HG03175 (cell line): Measurements from ENCODE around the gene KLRB1.
"Not testable (repeated sequence)": the region's sequence is repeated elsewhere in the genome, so short reads cannot be mapped to it uniquely, and the experiment has no call there.

Experiments used
- ATAC-seq: cut with Tn5 transposase; IDR thresholded peaks from one replicate; pipeline ENCODE4 v1.9.1; 2021; ENCODE audit warnings: mild to moderate bottlenecking, moderate library complexity; ENCODE audit not compliant: unreplicated experiment

The KLRB1 gene

GRCh38 chr12:9625019-9625418 is 17.3 kb upstream of the KLRB1 start:
- no peak for ATAC-seq

DNA sequence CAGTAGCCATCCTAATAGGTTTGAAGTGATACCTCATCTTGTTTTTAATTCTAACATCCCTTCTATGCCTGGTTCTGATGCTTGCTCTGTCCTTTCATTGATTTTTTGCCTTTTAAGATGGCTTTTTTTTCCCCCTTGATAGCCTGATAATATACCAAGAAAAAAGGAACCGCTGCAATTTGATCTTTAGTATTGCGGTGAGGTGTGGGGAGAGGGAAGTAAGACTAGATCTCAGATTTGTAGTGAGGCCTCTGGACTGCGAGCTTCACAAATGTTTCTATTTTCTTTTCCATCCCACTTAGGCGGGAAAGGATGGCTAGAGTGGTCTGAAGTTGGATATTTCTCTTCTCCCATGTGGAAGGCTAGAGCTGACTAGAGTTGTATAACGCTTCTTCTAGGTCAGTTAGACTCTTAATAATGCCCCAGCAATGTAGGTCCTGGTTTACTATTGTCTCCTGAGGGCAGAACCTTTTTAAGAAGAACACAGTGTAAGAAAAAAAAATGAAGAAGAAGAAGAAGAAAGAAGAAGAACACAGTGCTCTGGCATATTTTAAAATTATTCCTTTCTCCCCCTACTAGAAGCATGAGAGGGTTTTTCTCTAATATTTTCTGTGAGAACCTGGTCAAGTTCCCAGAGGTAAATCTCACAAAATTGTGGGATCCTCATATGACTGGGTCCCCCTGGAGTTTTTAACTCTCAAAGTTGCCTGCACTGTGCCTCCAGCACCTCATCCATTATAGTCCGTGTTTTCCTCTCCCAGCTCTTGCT is 11.9 kb upstream of the KLRB1 start:
- no peak for ATAC-seq

- not testable (repeated sequence) for ATAC-seq
Observed at GRCh38 chr12:9618906-9619305, 11.2 kb upstream of the KLRB1 start.

GRCh38 chr12:9617124-9617523 is 9.4 kb upstream of the KLRB1 start:
- no peak for ATAC-seq

- peak; percentile 85 for ATAC-seq
Observed at GRCh38 chr12:9615420-9616136, 7.9 kb upstream of the KLRB1 start.

DNA sequence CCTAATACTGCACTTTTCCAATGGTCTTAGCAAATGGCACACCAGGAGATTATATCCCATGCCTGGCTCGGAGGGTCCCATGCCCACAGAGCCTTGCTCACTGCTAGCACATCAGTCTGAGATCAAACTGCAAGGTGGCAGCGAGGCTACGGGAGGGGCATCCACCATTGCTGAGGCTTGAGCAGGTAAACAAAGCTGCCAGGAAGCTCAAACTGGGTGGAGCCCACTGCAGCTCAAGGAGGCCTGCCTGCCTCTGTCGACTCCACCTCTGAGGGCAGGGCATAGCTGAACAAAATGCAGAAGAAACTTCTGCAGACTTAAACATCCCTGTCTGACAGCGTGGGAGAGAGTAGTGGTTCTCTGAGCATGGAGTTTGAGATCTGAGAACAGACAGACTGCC is 2.9 kb upstream of the KLRB1 start:
- ATAC-seq, result not testable (repeated sequence)

DNA sequence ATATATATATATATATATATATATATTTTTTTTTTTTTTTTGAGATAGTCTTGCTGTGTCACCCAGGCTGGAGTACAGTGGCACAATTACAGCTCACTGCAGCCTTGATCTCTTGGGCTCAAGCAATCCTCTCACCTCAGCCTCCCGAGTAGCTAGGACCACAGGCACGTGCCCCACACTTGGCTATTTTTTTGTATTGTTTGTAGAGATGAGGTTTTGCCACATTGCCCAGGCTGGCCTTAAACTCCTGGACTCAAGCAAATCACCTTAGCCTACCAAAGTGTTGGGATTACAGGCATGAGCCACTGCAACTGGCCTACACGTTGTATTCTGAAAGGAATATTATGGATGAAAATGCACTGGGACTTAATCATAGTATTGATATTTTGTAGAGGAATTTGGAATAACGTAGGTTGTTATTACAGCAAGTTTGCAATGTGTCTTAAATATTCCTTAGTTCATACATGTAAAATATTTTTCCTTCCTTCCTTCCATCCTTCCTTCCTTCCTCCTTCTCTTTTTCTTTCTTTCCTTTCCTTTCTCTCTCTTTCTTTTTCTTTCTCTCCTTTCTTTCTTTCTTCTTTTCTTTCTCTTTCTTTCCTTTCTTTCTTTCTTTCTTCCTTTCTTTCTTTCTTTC is 862 bp downstream of the KLRB1 start:
- ATAC-seq, result no peak

- no peak for ATAC-seq
Observed at GRCh38 chr12:9606247-9606646, 1.5 kb downstream of the KLRB1 start.

GRCh38 chr12:9605483-9605882 is 2.2 kb downstream of the KLRB1 start:
- no peak for ATAC-seq

DNA sequence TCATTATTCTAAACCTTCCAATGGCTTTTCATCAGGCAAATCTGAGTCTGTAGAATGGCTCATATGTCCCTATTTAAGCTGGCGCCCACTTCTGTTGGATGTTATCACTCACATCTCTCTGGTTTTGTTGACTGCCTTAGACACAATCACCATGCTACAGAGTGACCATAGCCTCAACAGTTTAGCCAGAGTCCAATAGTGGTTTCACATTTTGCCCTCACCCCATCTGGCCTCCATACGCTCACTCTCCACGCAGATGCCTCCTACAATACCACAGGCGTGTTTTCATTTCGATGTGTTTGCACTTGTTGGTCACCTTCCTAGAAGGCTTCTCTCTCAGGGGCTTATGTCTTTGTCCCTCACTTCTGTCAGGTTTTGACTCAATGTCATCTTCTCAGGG is 3.4 kb downstream of the KLRB1 start:
- no peak for ATAC-seq

DNA sequence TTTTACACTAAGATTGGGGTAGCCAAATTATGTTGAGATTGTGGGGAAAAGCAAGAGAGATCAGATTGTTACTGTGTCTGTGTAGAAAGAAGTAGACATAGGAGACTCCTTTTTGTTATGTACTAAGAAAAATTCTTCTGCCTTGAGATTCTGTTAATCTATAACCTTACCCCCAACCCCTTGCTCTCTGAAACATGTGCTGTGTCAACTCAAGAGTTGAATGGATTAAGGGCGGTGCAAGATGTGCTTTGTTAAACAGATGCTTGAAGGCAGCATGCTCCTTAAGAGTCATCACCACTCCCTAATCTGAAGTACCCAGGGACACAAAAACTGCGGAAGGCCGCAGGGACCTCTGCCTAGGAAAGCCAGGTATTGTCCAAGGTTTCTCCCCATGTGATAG is 7.3 kb downstream of the KLRB1 start:
- ATAC-seq, result not testable (repeated sequence)

GRCh38 chr12:9598363-9598762 is 9.4 kb downstream of the KLRB1 start:
- ATAC-seq, result no peak

GRCh38 chr12:9597365-9597764 is 10.4 kb downstream of the KLRB1 start:
- no peak for ATAC-seq

GRCh38 chr12:9590441-9590840 is 17.3 kb downstream of the KLRB1 start:
- ATAC-seq, result no peak

DNA sequence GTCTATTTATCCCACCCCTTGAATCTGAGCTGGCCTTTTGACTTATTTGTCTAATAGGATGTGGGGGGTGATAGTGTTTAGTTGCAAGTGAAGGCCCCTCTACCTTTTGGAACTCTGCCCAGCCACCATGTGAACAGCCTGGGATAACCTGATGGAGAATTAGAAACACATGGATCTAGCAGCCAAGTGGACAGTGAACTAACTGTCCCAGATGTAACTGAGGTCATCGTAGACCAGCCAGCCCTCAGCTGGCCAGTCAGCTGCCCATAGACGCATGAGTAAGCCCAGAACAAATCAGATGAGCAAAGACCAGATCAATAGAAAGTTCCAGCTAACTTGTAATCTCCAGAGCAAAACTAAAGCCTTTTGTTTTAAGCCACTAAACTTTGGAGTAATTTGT is 19.0 kb downstream of the KLRB1 start:
- ATAC-seq, result no peak

DNA sequence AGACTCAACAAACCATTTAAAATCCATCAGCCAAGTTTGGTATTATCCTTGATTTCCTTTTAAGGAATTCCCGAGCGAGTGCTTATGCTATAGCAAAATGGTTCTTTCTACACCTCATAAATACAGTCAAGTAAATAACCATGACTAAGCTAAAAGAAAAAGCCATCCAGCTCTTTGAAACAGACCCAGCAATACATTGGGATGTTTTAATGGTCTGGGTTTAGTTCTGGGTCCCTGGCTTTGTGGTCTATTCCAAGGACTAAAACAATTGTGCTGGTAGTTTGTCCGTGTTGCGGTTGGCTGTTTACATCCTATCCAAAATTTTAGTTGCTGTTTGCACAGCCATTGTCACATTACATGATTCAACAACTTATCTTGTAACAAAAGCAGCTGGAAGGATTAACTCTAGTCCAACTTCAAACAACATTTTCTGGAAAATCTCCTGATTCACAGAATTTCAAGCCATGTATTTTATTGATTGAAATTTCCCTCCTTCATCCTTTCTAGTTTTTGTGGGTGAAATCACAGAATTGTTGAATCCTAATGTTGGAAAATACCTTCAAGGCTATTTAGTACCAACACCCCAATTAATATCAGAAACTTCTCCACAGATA is 19.6 kb downstream of the KLRB1 start:
- no peak for ATAC-seq

DNA sequence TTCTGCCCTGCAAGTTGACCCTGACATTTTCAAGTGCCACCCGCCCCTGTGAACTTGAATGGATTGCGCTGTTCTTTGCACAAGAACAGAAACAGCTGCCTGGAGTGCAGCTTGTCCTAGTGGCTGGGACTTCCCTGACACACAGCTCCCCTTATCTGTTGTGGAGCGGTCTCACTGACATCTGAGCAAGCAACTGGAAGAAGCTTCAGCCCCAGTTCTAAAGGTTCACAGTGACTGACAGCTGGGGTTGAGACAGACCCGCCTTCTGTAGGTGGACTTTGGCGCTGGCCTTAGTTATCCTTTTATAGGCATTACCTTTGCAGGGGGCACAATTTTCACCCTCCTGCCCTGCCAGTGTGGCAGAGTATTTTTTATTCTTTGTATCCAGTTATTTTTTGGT is 30.0 kb downstream of the KLRB1 start:
- not testable (repeated sequence) for ATAC-seq

GRCh38 chr12:9567151-9567550 is 40.6 kb downstream of the KLRB1 start:
- not testable (repeated sequence) for ATAC-seq

- not testable (repeated sequence) for ATAC-seq
Observed at GRCh38 chr12:9566113-9566512, 41.6 kb downstream of the KLRB1 start.

DNA sequence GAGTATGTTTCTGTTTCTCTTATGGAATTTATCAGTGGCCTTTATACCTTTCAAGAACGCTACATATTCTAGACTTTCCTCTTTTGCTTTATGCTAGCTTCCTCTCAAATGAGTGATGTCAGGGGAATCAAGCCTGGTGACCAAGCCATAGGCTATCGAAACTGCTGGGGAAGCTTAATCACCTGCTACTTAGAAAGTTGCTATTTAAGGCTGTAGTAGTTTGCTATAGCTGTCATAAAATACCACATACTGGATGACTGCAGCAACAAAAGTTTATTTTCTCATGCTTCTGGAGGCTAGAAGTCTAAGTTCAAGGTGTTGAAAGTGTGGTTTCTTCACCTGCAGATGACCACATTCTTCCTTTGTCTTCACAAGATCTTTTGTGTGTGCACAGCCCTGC is 43.3 kb downstream of the KLRB1 start:
- ATAC-seq, result not testable (repeated sequence)

GRCh38 chr12:9562841-9563453 is 44.8 kb downstream of the KLRB1 start:
- ATAC-seq, result not testable (repeated sequence)
